HG03108 (cell line): ENCODE data around the gene SIK3.
A peak's percentile ranks its signal among the peaks of the same experiment; 100 is the strongest.
"Not testable (repeated sequence)": the region's sequence is repeated elsewhere in the genome, so short reads cannot be mapped to it uniquely, and the experiment has no call there.

Experiments
- ATAC-seq: cut with Tn5 transposase; IDR thresholded peaks from one replicate; pipeline ENCODE4 v1.9.1; 2021; ENCODE audit warnings: moderate library complexity; ENCODE audit not compliant: unreplicated experiment

The SIK3 gene

DNA sequence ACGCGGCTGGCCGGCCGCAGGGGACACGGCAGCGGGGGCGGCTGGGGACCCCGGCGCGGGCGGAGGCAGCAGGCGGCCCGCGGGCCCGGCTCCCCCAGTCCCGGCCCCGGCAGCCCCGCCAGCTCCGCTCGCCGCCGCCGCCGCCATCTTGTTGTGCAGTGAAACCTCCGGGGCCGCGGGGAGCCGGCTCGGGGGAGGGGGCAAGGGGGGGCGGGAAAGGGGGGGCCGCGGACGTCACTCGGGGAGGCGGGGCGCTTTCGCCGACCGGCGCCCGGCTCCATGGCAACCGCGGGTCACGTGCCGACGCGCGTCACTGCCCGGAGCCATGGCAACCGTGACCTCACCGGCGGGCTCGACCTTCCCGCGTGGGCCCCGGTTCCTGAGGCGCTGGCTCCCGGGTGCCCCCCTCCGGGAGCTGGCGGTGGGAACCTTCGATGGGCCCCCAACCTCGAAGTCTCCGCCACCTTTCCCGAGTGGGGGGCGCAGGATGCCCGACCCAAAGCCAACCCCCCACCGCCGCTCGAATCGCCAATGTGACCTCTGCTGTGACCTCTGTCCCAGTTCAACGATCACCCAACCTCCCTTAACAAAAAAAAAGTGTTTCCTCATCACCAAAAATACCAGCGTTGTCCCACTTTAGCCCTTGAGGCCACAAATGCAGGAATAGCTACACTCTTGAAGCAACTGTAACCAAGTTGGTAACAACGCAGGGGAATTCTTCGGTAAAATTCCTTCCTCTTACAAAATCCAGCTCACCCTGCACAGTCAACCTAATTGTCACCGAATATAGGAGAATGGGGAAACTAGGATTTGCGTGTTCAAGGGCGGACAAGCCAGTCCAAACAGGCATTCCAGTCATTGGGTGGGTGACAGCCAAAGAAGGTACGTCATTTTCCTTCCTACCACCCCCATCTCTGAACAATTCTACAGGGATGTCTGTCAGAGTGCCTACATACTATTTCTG is at the start of gene SIK3:
TSS of gene SIK3 (minus strand) at position 160 of the 964 bp plus-strand sequence. CDS start at position 147, 13 bp downstream.
- peak; percentile 75 for ATAC-seq

DNA sequence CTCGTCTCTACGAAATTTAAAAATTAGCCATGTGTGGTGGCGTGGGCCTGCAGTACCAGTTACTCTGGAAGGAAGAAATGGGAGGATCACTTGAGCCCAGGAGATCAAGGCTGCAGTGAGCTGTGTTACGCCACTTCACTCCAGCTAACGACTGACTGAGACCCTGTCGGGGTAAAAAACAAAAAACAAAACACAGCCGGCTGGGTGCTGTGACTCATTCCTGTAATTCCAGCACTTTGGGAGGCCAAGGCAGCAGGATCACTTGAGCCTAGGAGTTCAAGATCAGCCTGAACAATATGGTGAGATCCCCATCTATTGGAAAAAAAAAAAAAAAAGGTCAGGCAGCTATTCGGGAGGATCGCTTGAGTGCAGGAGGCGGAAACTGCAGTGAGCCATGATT is 48.3 kb upstream of the SIK3 start:
- no peak for ATAC-seq

DNA sequence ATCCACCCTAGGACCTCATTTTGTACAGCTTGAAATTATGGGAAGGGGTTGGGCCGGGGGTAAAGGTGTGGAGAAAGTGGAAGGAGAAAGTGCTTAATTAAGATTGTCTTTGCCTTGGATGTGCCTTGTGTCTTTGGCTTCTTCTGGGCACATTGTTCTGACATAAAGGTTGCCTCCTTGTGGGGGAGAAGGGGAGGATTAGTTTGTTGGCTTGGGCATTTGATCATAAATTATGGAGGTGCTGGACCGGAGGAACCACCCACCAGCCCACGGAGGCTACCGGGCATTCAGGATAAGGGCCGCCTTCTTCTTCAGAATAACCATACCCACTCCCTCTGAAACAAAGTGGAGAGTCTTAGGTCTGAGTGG is 47.1 kb upstream of the SIK3 start:
- ATAC-seq, result no peak

DNA sequence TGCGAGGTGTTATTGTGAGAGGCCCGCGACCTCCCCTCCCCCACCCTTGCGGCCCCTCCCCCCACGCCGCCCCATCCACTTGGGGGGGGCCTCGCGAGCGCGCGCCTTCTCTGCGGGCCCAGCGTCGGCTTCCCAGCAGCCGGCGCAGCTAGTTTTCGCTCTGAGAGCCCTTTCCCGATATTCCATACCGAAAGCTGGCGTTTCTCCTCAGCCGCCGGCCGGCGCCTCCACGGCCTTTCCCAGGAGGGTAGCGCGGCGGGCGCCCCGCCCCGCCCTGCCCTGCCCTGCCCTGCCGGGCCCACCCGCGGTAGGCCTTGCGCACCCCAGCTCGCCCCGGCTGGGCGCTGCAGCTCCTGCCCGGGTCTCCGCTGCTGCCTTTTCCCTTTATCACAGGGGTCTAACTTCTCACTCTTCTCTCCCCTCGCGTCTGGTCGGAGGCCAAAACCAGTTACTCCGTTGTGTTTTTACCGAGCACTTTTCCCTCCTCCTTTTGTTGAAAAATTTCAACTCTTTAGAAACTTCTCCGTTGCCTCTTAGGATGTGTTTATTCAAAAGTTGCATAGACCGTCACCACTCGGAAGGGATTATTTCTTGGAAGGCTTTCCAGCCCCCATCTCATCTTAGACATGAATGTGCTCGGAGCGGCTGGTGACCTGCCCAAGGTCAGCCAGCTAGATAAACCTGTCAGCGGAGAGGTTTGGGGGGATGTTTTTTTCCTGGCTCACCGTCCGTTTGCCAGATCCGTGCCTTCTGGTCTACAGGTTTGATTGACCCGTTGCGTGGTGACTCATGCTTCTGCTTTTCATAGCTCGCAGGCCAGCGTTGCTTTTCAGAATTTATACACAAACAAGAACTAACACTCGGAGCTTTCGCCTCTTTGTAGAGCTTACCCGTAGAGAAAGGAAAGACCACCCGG is 46.5 kb upstream of the SIK3 start:
- ATAC-seq, result peak; percentile 40

DNA sequence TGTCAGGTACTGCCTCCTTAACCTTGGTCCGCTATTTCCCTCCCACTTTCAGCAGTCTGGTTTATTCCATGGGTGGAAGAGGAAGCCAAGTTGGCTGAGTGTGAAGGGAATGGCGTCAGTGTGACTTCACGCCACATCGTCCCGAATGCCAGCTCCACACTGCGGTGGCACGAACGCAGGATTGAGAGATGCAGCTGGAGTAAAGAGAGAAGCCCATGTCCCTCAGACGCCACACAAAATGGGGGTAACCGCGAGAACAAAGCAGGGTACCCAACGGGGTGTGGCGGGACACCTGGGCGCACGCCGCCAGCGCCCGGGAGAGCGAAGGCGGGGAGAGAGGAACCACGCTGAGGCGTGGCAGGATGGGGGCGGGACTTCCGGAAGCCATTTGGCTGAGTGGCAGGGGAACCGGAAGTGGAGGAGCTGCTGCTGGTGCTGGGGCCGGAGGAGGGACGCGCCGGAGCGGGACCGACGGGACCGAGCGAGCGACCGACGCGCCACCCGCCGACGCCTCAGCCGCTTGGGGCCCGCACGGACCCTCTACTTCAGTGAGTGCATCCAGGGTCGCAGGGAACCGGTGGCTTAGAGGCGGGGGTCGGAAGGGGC is 45.7 kb upstream of the SIK3 start, which contains the start of gene PAFAH1B2:
TSS of gene PAFAH1B2 (plus strand) at position 417 of the 606 bp plus-strand sequence. CDS start 8,161 bp downstream, outside the sequence.
- peak; percentile 97 for ATAC-seq

DNA sequence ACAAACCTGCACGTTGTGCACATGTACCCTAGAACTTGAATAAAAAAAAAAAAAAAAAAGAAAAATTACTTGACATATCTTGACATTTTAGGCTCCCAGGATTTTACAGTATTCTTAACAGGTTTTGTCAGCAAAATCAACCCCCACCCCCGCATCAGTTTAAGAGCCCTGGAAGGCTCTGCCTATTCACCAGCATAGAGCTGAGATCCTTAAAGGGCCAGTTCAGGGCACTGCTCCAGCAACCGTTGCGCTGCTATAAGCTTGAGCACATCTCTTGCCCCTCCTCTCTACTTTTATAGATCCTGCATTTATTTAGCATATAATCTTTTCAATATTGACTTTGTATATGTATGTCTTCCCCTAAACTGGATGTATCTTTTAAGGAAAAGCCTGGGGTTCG is 45.2 kb upstream of the SIK3 start:
- ATAC-seq, result no peak

DNA sequence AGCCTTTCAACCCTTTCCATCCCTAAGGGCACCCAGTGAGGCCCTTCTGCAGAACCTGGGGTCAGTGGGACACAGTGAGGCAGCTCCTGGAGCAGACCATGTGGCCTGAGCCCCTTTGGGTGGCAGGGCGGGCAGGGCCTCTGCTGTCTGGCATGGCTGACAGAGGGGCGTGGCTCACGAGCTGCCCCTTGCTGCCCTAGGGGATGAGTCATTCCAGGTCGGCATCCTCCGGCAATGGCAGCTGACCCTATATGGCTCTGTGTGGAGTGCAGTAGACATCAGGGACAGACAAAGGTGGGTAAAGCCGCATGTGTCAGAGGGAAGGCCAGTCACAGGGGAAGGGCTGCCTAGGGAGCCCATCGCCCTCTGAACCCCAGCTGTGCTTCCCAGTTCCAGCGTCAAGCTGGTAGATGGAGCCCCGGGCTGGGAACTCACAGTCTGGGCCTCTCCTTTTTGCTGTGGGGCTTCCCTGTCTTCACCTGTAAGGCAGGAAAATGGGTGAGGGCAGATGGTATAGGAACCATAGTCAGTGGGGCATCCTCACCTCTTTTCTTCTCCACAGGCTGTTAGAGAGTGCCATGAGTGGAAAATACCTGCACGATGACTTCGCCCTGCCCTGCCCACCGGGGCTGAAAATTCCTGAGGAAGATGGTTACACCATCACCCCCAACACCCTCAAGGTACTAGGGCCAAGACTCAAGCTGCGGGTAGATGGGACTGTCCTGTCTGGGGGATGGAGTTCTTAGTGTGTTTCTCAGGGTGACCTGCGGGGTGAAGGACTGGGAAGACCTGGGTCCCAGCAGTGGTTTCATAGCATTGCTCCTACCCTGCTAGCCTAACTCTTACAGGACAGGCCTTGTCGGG is 39.2 kb upstream of the SIK3 start:
- ATAC-seq, result not testable (repeated sequence)

DNA sequence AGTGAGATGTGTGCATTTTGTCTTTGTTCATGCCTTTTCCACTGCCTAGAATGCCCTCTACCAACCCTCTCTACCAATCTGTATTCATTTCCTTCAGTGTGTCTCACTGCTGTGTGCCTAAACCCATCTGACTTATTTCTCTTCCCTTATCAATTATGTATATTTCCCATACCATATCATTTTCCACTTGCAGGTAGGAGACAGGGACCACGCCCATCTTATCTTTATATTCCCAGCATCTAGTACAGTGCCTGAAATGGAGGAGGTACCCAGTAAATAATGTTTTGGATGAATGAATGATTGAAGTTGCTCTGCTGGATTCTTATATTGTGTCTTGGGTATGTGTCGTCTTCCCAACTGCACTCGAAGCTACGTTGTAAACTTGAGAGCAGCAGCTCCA is 36.8 kb upstream of the SIK3 start:
- not testable (repeated sequence) for ATAC-seq

DNA sequence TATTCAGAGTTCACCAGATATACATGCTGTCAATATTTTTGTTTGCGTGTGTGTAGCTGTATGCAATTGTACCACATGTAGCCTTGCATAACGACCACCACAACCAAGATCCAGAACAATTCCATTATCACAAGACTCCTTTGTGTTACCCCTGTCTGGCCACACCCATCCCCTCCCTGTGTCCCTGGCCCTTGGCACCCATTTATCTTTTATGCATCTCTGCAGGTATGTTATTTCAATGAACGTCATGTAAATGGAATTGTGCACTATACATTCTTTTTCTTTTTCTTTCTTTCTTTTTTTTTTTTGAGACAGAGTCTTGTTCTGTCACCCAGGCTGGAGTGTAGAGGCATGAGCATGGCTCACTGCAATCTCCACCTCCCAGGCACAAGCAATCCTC is 36.2 kb upstream of the SIK3 start:
- no peak for ATAC-seq

DNA sequence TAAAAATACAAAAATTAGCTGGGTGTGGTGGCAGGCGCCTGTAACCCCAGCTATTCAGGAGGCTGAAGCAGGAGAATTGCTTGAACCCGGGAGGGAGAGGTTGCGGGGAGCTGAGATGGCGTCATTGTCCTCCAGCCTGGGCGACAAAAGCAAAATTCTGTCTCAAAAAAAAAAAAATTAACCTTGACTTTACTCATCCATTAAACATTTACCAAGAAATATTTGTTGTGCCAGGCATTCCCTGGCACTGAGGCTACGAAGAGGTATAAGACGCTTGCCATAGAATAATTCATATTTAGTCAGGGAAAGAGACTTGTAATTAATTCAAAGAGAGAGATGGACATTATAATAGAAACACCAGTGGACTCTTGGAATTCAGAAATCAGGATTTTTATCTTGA is 32.7 kb upstream of the SIK3 start:
- no peak for ATAC-seq

DNA sequence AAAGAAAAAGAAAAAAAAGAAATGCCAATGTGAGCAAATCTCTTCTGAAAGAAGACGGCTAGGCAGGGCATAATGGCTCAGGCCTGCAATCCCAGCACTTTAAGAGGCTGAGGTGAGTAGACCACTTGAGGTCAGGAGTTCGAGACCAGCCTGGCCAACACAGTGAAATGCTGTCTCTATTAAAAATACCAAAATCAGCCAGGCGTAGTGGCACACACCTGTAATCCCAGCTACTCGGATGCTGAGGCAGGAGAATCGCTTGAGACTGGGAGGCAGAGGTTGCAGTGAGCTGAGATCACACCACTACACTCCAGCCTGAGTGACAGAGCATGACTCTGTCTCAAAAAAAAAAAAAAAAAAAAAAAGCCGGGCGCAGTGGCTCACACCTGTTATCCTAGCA is 32.2 kb upstream of the SIK3 start:
- not testable (repeated sequence) for ATAC-seq

DNA sequence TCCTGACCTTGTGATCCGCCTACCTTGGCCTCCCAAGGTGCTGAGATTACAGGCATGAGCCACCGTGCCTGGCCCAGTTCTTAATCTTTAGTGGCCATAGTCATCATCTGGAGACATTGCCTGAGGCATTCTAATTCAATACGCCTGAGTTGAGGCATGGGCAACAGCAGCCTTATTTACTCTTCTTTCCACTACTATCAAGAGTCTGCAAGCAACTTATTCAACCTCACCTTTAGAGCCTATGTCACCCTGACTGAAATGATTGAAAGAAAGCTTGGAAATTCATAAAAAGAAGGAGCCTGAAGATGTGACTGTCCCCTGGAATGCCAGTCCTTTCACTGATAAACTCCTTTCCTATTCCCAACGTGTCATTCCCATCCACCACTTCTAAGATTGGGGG is 30.1 kb upstream of the SIK3 start:
- no peak for ATAC-seq

DNA sequence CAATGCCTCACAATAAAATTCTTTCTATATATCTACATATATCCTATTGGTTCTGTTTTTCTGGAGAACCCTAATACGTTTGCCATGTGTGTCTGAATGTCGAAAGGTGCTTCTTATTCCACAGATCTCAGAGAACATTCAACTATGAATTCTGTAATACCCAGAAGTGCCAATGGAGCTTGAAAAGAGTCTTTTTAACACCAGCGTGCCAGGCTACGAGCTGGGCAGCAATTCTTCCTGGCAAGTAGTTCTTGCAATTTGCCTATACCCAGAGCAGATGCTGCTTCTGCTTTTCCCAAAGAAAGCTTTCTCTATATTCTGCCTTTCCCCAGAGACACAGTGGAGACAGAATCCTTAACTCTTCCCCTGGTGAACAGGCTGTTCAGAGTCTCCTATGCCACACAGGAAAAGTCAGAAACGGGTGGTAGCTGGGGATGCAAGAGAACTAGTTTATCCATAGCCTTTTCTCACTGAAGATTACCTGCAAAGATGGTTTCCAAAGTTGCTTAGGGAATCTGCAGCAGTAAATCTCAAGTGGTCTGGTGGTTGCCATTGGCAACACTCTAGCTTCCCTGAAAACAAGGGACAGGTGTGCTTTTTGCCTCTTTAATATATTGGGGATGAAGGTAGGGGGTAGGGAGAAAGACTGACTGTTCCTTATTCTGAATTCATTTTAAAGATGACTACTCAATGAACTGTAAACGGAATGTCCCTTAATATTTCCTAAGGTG is 29.1 kb upstream of the SIK3 start:
- ATAC-seq, result no peak

DNA sequence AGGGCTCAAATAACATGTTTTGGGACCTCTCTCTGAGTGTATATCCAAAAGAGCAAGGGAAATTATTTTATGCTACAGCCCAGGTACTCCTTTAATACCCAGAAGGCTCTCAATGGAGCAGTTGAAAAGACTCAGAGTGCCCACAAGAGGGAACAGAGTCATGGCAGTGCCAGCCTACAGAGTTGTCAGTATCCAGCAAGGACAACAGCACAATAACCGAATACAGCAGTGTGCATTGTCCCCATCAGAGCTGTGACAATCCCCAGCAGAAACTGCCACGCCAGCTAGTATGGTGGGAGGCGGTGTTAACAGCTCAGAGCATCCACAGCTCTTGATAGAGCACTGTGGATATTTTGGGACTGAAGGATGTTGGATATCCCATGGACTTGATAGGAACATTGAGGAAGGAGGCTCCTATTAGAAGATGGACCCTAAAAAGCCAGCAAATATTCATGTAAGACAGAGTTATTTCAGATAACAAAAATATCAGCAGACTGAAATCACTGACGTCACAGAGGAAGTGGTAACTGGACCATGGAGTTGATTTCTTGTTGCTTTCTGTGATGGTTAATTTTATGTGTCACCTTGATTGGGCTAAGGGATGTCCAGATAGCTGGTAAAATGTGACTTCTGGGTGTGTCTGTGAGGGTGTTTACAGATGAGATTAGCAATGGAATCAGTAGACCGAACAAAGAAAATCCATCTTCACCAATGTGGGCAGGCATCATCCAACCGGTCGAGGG is 28.2 kb upstream of the SIK3 start:
- ATAC-seq, result no peak

DNA sequence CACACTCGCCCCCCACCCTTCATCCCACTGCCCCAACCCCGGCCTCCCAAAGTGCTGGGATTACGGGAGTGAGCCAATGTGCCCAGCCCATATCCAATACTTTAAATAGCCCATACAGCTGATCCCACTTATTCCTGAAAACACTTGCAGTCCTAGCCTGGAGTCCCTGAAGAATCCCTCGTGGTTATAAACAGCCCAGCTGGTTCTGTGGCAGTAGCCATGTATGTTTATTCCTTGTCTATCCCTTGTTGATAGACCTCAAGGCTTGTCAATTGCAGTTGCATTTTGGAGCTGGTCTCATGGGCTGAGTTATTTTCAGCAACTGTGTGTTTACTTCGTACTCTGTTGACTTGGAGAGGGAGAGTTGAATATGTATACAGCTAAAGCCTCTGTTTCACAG is 24.3 kb upstream of the SIK3 start:
- no peak for ATAC-seq

DNA sequence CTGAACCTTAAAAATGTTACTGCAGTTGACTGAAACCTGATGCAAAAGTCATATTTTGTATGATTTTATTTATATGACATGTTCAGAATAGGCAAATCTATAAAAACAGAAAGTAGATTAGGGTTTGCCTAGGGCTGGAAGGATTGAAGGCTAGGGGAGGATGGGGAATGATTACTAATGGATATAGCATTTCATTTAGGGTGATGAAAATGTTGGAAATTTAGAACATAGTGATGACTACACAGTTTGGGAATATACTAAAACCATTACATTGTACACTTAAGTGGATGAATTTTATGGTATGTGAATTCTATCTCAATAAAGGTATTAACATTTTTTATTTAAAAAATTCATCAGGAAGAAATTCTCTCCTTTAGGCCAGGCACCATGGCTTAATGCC is 22.9 kb upstream of the SIK3 start:
- ATAC-seq, result no peak

DNA sequence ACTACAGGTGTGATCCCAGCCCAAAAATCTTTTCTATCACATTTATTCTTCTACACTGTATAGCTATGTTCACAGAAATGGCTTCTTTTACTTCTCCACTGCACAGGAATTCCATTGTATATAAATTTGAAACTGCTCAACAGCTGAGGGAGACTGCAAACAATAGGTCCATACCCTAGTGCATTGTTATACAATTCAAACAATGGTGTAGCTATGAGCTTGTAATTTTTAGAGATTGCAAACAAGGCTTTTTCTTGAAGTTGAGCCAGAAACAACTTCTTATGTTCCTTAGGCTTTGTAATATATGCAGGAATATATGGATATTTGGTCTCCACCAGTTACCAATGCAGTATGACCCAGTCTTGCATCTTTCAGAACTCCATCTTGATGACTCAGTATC is 19.5 kb upstream of the SIK3 start:
- ATAC-seq, result no peak

DNA sequence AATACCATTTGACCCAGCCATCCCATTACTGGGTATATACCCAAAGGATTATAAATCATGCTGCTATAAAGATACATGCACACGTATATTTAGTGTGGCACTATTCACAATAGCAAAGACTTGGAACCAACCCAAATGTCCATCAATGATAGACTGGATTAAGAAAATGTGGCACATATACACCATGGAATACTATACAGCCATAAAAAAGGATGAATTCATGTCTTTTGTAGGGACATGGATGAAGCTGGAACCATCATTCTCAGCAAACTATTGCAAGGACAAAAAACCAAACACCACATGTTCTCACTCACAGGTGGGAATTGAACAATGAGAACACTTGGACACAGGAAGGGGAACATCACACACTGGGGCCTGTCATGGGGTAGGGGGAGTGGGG is 14.7 kb upstream of the SIK3 start:
- not testable (repeated sequence) for ATAC-seq

DNA sequence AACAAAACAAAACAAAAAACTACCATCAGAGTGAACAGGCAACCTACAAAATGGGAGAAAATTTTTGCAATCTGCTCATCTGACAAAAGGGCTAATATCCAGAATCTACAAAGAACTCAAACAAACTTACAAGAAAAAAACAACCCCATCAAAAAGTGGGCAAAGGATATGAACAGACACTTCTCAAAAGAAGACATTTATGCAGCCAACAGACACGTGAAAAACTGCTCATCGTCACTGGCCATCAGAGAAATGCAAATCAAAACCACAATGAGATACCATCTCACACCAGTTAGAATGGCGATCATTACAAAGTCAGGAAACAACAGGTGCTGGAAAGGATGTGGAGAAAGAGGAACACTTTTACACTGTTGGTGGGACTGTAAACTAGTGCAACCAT is 14.3 kb upstream of the SIK3 start:
- not testable (repeated sequence) for ATAC-seq
